NCI-H345 (cell line): Measurements from ENCODE around the gene MYMX.

Experiments used
- DNase-seq: peaks from one replicate; lab custom pipeline; 2025; lab: John Stamatoyannopoulos, UW

The MYMX gene

GRCh38 chr6:44232676-44233566 lies 16.2 kb downstream of the MYMX start:
- DNase-seq: no peak

DNA sequence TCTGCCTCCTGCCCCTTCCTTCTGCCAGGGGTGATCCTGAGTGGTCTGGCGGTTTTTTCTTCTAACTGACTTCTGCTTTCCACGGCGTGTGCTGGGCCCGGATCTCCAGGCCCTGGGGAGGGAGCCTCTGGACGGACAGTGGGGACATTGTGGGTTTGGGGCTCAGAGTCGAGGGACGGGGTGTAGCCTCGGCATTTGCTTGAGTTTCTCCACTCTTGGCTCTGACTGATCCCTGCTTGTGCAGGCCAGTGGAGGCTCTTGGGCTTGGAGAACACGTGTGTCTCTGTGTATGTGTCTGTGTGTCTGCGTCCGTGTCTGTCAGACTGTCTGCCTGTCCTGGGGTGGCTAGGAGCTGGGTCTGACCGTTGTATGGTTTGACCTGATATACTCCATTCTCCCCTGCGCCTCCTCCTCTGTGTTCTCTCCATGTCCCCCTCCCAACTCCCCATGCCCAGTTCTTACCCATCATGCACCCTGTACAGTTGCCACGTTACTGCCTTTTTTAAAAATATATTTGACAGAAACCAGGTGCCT lies 16.9 kb downstream of the MYMX start:
- no peak for DNase-seq

GRCh38 chr6:44234101-44235025 lies 17.6 kb downstream of the MYMX start:
- DNase-seq: no peak

DNA sequence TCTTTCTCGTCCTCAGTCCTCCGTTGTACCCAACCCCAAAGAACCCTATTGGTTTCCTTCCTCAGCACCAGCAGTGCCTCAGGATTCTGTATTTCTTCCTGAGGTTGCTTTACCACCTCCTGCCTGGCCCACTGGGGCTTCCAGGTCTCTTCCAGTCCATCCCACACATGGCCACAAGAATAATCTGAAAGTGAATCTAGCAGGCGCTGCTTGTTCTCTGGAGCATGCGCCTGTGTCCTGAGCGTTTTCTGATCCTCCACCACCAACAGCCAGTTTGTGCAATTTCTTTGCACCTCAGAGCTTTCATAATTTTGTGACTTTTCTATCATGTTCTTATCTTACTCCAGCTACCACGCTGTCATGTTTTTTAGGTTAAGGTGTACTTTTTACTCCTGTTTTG lies 18.5 kb downstream of the MYMX start:
- no peak for DNase-seq

GRCh38 chr6:44235891-44236516 lies 19.3 kb downstream of the MYMX start:
- no peak for DNase-seq

DNA sequence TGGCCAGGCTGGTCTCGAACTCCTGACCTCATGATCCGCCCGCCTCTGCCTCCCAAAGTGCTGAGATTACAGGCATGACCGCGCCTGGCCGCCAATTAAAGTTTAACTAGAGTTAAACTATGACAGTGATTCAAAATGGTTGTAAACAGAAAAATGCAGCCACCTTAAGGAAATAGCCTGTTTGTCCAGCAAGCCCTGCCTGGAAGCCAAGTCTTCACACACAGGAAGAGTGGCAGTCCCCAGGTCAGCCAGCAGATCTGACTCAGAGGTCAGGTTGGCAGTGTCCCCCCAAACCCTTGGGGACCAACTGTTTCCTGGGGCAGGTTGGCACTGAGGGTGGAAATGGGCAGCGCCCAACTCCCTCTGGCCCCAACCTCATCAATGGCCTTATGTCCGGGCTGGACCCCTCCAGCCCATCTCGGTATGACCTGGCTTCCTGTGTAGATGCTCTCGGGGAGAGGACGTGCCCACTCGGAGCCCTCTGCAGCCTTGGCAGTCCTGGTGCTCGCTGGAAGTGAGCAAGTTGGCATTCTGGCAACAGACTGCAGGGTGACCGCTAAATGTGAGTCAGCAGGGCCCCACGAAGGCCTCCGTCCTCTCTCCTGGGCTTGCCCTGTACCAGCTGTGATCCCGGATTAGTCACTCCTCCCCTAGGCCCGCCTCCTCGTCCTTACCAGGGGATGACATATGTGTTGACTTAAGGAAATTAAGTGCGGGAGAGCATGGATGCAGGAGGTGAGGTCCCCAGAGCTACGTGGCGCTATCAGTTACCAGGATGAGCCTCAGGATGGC lies 20.5 kb downstream of the MYMX start:
- DNase-seq: peak; percentile 89

GRCh38 chr6:44237813-44238433 lies 21.2 kb downstream of the MYMX start:
- peak; percentile 75 for DNase-seq

DNA sequence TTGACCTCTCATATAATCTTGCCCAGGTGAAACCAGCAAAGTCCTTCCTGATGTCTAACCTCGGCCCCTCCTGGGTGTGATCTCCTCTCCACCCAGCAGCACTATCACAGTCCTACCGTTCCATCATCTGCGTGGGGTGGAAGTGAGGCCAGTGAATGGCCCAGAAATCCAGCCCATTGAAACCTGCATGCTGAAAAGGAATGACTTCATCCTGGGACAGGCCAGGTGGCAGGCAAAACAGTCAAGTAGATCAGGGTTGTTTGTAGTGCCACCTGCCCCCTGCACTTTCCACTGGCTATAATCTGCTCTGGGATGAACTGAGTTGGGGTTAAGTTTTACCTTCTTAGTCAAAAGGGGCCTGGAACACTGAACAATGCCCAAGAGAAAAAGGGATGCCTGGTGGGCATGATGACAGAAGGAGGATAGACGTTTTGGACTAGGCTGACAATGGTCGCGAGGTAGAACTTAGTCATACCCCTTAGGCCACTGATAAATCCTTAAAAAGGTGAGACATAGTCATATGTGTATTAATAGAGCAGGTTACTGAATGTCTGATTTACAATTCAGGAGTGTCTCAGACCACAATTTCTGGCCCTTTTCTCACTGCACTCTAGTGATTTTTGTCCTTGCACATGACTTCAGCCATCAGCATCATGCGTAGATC lies 22.1 kb downstream of the MYMX start:
- no peak for DNase-seq

- no peak for DNase-seq
These were observed 26.6 kb downstream of the MYMX start for GRCh38 chr6:44243345-44243744.

DNA sequence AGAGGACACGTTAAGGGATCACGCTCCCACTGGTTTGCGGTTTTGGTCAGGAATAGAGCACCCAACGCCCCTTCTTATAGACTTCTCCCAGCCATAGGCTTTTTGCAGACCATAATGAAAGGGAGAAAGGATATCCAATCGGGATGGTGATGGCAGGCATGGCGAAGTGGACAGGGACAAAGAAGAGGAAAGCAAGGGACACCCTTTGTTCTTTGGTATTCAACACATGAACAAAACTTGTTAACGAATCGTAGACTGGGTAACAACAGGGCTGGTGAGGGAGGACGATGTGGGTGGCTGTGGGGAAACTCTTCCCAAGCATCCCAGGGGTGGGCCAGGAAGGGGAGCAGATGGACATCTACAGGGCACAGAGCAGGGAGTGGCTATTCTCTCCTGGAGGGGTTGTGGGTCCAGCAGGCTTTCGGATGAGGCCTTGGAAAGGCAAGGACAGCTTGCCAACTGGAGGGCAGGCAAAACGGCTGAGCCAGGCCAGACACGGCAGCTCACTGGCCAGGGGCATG lies 28.7 kb downstream of the MYMX start:
- no peak for DNase-seq

- peak; percentile 92 for DNase-seq
These were observed 29.4 kb downstream of the MYMX start for GRCh38 chr6:44245912-44246662.

GRCh38 chr6:44246663-44247337 lies 30.1 kb downstream of the MYMX start, which contains the start of gene HSP90AB1:
Gene HSP90AB1, plus strand, starts transcription at chr6:44247101. Its CDS starts 1,529 bp downstream, at chr6:44248630.
- DNase-seq: peak; percentile 98

GRCh38 chr6:44247338-44248302 lies 30.9 kb downstream of the MYMX start:
- DNase-seq: peak; percentile 50

DNA sequence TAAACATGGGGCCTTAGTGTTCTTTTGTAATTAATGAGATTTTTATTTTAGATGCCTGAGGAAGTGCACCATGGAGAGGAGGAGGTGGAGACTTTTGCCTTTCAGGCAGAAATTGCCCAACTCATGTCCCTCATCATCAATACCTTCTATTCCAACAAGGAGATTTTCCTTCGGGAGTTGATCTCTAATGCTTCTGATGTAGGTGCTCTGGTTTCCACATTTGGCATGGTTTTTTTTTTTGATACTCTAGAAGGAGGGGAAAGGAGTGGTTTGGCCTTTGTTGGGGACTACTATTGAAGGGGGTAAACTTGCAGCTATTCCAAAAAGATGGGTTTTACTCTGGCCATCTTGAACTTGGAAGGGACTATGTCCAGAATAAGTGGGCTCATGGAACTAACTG lies 31.9 kb downstream of the MYMX start:
- DNase-seq: no peak

DNA sequence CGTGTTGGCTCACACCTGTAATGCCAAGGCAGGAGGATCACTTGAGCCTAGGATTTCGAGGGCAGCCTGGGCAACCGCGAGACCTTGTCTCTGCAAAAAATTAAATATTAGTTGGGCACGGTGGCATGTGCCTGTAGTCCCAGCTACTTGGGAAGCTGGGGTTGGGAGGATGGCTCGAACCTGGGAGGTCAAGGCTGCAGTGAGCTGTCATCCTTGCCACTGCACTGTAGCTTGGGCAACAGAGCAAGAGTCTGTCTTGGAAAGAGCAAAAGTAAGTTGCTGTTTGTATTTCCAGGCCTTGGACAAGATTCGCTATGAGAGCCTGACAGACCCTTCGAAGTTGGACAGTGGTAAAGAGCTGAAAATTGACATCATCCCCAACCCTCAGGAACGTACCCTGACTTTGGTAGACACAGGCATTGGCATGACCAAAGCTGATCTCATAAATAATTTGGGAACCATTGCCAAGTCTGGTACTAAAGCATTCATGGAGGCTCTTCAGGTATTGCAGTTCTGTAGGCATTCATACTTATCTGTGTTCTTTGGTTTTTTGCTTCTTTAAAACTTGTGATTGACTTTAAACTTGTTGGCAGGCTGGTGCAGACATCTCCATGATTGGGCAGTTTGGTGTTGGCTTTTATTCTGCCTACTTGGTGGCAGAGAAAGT lies 32.5 kb downstream of the MYMX start:
- DNase-seq: no peak

GRCh38 chr6:44250067-44250717 lies 33.5 kb downstream of the MYMX start:
- no peak for DNase-seq
